Transverse colon (tissue), 4 donors: ENCODE data around the gene ALG9. TPM values are rescaled to one million over a fixed set of nuclear protein-coding genes. Genes with fewer than 3 reads are reported as not detected.

Experiments used
- DNase-seq: peaks from one replicate; pipeline ENCODE4 v3.0.0-alpha.2; 2019
- H3K27ac ChIP-seq, 4 donors: fragments of 200-600 bp; sonication (generic); 2 replicates each; pipeline ENCODE4 v1.5.1; 2016 to 2018; ENCODE audit warnings: inconsistent platforms in 4 of 4
- H3K27me3 ChIP-seq: fragments of 200-600 bp; sonication (generic); 2 replicates; pipeline ENCODE4 v1.5.1; 2017; ENCODE audit warnings: inconsistent platforms
- H3K36me3 ChIP-seq, 4 donors: fragments of 200-600 bp; sonication (generic); 2 replicates each; pipeline ENCODE4 v1.5.1; 2017 to 2019; ENCODE audit warnings: inconsistent platforms in 4 of 4
- H3K4me1 ChIP-seq, 4 donors: fragments of 200-600 bp; sonication (generic); 2 replicates each; pipeline ENCODE4 v1.5.1; 2017 to 2020; ENCODE audit warnings: inconsistent platforms in 4 of 4
- H3K4me3 ChIP-seq, 4 donors: fragments of 200-600 bp; sonication (generic); 1 replicate in 1 of 4; 2 replicates in 3 of 4; pipeline versions ENCODE4 v1.5.1 to v1.6.1; 2017 to 2019; ENCODE audit warnings: inconsistent platforms in 4 of 4
- H3K9me3 ChIP-seq, 2 donors: fragments of 200-600 bp; sonication (generic); 2 replicates each; pipeline ENCODE4 v1.5.1; 2017 to 2019; ENCODE audit warnings: inconsistent platforms in 2 of 2
- CTCF ChIP-seq, 5 experiments: fragments of 200-600 bp in 3 of 5; fragments of 450-650 bp in 2 of 5; sonication (generic) in 3 of 5; IDR thresholded peaks; 1 replicate in 2 of 5; 2 replicates in 3 of 5; pipeline ENCODE4 v1.5.1; 2016 to 2017; ENCODE audit warnings: antibody characterized with exemption in 5 of 5, inconsistent platforms in 3 of 5, mild to moderate bottlenecking in 2 of 5, moderate library complexity in 1 of 5
- EP300 ChIP-seq: sonication (generic); formaldehyde crosslinking; IDR thresholded peaks from one replicate; pipeline ENCODE4 v1.6.1; 2017; ENCODE audit warnings: antibody characterized with exemption, low read depth
- POLR2A ChIP-seq: fragments of 450-650 bp; IDR thresholded peaks from one replicate; pipeline ENCODE4 v1.6.1; 2016; ENCODE audit warnings: antibody characterized with exemption, mild to moderate bottlenecking, moderate library complexity
- POLR2AphosphoS5 ChIP-seq, 3 donors: sonication (generic); formaldehyde crosslinking; IDR thresholded peaks; one replicate each; pipeline ENCODE4 v1.6.1; 2016; ENCODE audit warnings: antibody characterized with exemption in 3 of 3
- WGBS, 2 donors: methylation state at CpG; one replicate each; pipeline ENCODE4 v1.1.5; 2018; ENCODE audit warnings: low coverage in 1 of 2; 5-methylcytosine and 5-hydroxymethylcytosine counted together
- in situ Hi-C, 4 donors: fragments of 200-750 bp; cut with MboI; loops; one replicate each; pipeline versions ENCODE4 v1.15.0 to v1.15.1; 2017; ENCODE audit warnings: low sequenced_read_pairs in 3 of 4, low pct_ligation_motif_present in 1 of 4, low pct_unique_long_range_greater_than_20kb in 1 of 4
- intact Hi-C: fragments of 100-400 bp; cut with DNase I; formaldehyde crosslinking; loops from one replicate; pipeline ENCODE4 v1.15.1; 2023; ENCODE audit warnings: low total_unique reads
- total RNA-seq, 4 donors: library from RNA; depleted of rRNA; stranded (reverse); fragments of >200 nt; gene quantifications; one replicate each; pipeline ENCODE4 v1.1.0, GENCODE V29; 2016

The ALG9 gene
- total RNA-seq, 4 donors from 2014 or later: 18.4 to 51.1 (median 35.0) TPM

- no peaks in the 10 kb centered on the region for H3K27me3 ChIP-seq
- no peak overlapping the region for H3K27ac ChIP-seq
- WGBS, 2 donors: 50 to 82% methylated on average over 1 to 4 of the region's 4 CpGs
- peaks cover 6 to 15% (median 7%) of the 10 kb centered on the region in 4 donors for H3K4me1 ChIP-seq
- no peaks in the 10 kb centered on the region for H3K9me3 ChIP-seq
- intact Hi-C loops: no loop called here
- no peaks in the 10 kb centered on the region for H3K36me3 ChIP-seq
- in situ Hi-C loops: loop anchor here in 2 of 4 donors (10.0 kb wide), 2 partner anchors 74 to 176 kb away; no protein-coding TSS in a partner anchor
- no peak for DNase-seq
- H3K4me3 ChIP-seq: no peak overlapping the region
- TF ChIP-seq POLR2AphosphoS5 (IDR thresholded peaks at IDR 0.05) (no peak), POLR2A (no peak), EP300 (no peak), CTCF (IDR thresholded peaks at IDR 0.05) (no peak)
These were observed 100.7 kb downstream of the ALG9 start for GRCh38 chr11:111770581-111771134.

GRCh38 chr11:111766834-111767142 lies 104.6 kb downstream of the ALG9 start:
- 4 to 5% methylated on average over 5 to 7 of the region's 7 CpGs for WGBS, 2 donors
- Histone ChIP-seq H3K4me3 (peak overlapping the region; percentile 62 to 90 (median 79)), H3K9me3 (no peaks in the 10 kb centered on the region), H3K27me3 (no peaks in the 10 kb centered on the region), H3K36me3 (peaks cover 0 to 6% (median 0%) of the 10 kb centered on the region in 4 donors), H3K27ac (peak overlapping the region; percentile 89 to 94 (median 91)), H3K4me1 (peaks cover 14 to 30% (median 18%) of the 10 kb centered on the region in 4 donors)
- TF ChIP-seq POLR2AphosphoS5 (IDR thresholded peaks at IDR 0.05) (no peak), CTCF (IDR thresholded peaks at IDR 0.05) (no peak), POLR2A (no peak), EP300 (no peak)
- intact Hi-C loops (no loop called here), in situ Hi-C loops (loop anchor here in 1 of 4 donors (10.0 kb wide), 1 partner anchor 162 kb away; the partner anchor contains the start of gene SIK2)
- DNase-seq: no peak

GRCh38 chr11:111765984-111766833 lies 105.2 kb downstream of the ALG9 start, which contains the start of gene PPP2R1B:
TSS of gene PPP2R1B (minus strand) at chr11:111766389. CDS start at chr11:111766361, 28 bp downstream.
- Histone ChIP-seq H3K9me3 (no peaks in the 10 kb centered on the region), H3K4me1 (peaks cover 14 to 30% (median 18%) of the 10 kb centered on the region in 4 donors), H3K4me3 (peak within 1 kb of the TSS; percentile 62 to 90 (median 79)), H3K27me3 (no peaks in the 10 kb centered on the region), H3K27ac (peak within 1 kb of the TSS; percentile 89 to 94 (median 91)), H3K36me3 (peaks cover 0 to 6% (median 0%) of the 10 kb centered on the region in 4 donors)
- 0% methylated on average over 57 of the region's 61 CpGs; no CpG with 5 or more reads in 1 of the 2 donors for WGBS, 2 donors
- peak; percentile 77 for DNase-seq
- intact Hi-C loops (no loop called here), in situ Hi-C loops (loop anchor here in 1 of 4 donors (10.0 kb wide), 1 partner anchor 161 kb away; the partner anchor contains the start of gene SIK2)
- no peak for TF ChIP-seq EP300
- peak; percentile 36 to 77 (median 62) for TF ChIP-seq POLR2AphosphoS5 (IDR thresholded peaks at IDR 0.05)
- TF ChIP-seq CTCF (IDR thresholded peaks at IDR 0.05): no peak
- peak; percentile 67 for TF ChIP-seq POLR2A
